K562 (cell line): ENCODE measurements around the gene RPEL1.

Experiments used
- CTCF ChIP-seq, 3 experiments: IDR thresholded peaks in 2 of 3; conservative IDR thresholded peaks in 1 of 3; 2 replicates each; pipeline ENCODE4 v1.5.1; 2011 to 2012; ENCODE audit warnings: low read length in 3 of 3, mild to moderate bottlenecking in 3 of 3, control low read depth in 2 of 3, improper control_type of control experiment in 1 of 3, inconsistent platforms in 1 of 3, low read depth in 1 of 3, mixed read lengths in 1 of 3, moderate library complexity in 1 of 3; ENCODE audit not compliant: insufficient read depth in 2 of 3
- GATA2 ChIP-seq: sonication (generic); formaldehyde crosslinking; IDR thresholded peaks from 2 replicates; pipeline ENCODE4 v1.4.0; 2020; ENCODE audit warnings: mild to moderate bottlenecking, missing genetic modification reagents
- NR2C2 ChIP-seq, 2 experiments: fragments of 200-800 bp in 1 of 2; sonication (Bioruptor generic) in 1 of 2; sonication (generic) in 1 of 2; formaldehyde crosslinking in 1 of 2; IDR thresholded peaks; 2 replicates each; pipeline versions ENCODE4 v1.6.1 to v1.8.0; 2016 to 2022; ENCODE audit warnings: mild to moderate bottlenecking in 1 of 2, missing compliant biosample characterization in 1 of 2, missing genetic modification characterization in 1 of 2, missing genetic modification reagents in 1 of 2
- POLR2A ChIP-seq: fragments of 450-650 bp; conservative IDR thresholded peaks from 2 replicates; pipeline ENCODE4 v1.6.1; 2016
- POLR2AphosphoS5 ChIP-seq: IDR thresholded peaks from 2 replicates; pipeline ENCODE4 v1.6.1; 2011; ENCODE audit warnings: mild to moderate bottlenecking, low read depth, low read length, moderate library complexity; ENCODE audit not compliant: control insufficient read depth, insufficient read depth
- SIRT6 ChIP-seq: IDR thresholded peaks from one replicate; pipeline ENCODE4 v1.6.1; 2012; ENCODE audit warnings: low read depth, mild to moderate bottlenecking, control low read depth, inconsistent platforms, low read length, moderate library complexity
- SMC3 ChIP-seq: conservative IDR thresholded peaks from 2 replicates; pipeline ENCODE4 v1.6.1; 2011; ENCODE audit warnings: low read depth, low read length, improper control_type of control experiment; ENCODE audit not compliant: insufficient read depth
- TAF1 ChIP-seq: IDR thresholded peaks from 2 replicates; pipeline ENCODE4 v1.6.1; 2011; ENCODE audit warnings: mild to moderate bottlenecking, low read length, moderate library complexity; ENCODE audit not compliant: insufficient read depth, control insufficient read depth, severe bottlenecking; ENCODE audit errors: extremely low read depth
- ZC3H4 ChIP-seq: sonication (generic); formaldehyde crosslinking; IDR thresholded peaks from 2 replicates; pipeline ENCODE4 v1.9.0; 2021; ENCODE audit warnings: missing genetic modification reagents, borderline replicate concordance
- ZNF143 ChIP-seq: sonication (generic); formaldehyde crosslinking; IDR thresholded peaks from 2 replicates; pipeline ENCODE4 v1.9.0; 2022; ENCODE audit warnings: mild to moderate bottlenecking, missing genetic modification reagents
- ZNF766 ChIP-seq: fragments of 200-800 bp; sonication (Bioruptor generic); conservative IDR thresholded peaks from 2 replicates; pipeline ENCODE4 v1.6.1; 2016; ENCODE audit warnings: missing genetic modification characterization, missing compliant biosample characterization
- TF ChIP-seq, protein P1 (sequence below): fragments of 450-650 bp; IDR thresholded peaks from 2 replicates; pipeline ENCODE4 v1.6.1; 2016; ENCODE audit warnings: borderline replicate concordance
- TF ChIP-seq, protein P2 (sequence below): sonication (generic); formaldehyde crosslinking; IDR thresholded peaks from 2 replicates; pipeline ENCODE4 v1.4.0; 2020; ENCODE audit warnings: mild to moderate bottlenecking, missing genetic modification reagents
- TF ChIP-seq, protein P3 (sequence below), 3 experiments: fragments of 200-800 bp in 1 of 3; fragments of 250-450 bp in 1 of 3; fragments of 450-650 bp in 1 of 3; sonication (Bioruptor Pico) in 1 of 3; sonication (Bioruptor generic) in 1 of 3; formaldehyde crosslinking in 1 of 3; IDR thresholded peaks; 2 replicates each; pipeline versions ENCODE4 v1.6.1 to v1.8.0; 2016 to 2022; ENCODE audit warnings: mild to moderate bottlenecking in 2 of 3, missing genetic modification characterization in 2 of 3, missing compliant biosample characterization in 1 of 3, moderate library complexity in 1 of 3

DNA sequence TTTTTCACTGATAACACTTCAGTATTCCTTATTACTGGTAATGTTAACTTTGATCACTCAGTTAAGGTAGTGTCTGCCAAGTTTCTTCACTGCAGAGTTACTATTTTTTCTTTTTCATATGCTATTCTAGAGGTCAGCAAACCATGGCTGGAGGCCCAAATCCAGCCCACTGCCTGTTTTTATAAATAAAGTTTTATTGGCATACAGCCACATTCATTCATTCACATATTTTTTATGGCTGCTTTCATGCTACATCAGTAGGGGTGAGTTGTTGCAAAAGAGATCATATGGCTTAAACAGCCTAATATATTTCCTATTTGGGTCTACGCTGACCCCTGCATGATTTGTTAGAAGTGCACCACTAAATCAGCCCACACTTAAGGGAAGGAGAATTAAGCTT, 10.9 kb downstream of the RPEL1 start:
- TF ChIP-seq, protein P1, sequence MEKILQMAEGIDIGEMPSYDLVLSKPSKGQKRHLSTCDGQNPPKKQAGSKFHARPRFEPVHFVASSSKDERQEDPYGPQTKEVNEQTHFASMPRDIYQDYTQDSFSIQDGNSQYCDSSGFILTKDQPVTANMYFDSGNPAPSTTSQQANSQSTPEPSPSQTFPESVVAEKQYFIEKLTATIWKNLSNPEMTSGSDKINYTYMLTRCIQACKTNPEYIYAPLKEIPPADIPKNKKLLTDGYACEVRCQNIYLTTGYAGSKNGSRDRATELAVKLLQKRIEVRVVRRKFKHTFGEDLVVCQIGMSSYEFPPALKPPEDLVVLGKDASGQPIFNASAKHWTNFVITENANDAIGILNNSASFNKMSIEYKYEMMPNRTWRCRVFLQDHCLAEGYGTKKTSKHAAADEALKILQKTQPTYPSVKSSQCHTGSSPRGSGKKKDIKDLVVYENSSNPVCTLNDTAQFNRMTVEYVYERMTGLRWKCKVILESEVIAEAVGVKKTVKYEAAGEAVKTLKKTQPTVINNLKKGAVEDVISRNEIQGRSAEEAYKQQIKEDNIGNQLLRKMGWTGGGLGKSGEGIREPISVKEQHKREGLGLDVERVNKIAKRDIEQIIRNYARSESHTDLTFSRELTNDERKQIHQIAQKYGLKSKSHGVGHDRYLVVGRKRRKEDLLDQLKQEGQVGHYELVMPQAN, result no peak
- TF ChIP-seq, protein P2, sequence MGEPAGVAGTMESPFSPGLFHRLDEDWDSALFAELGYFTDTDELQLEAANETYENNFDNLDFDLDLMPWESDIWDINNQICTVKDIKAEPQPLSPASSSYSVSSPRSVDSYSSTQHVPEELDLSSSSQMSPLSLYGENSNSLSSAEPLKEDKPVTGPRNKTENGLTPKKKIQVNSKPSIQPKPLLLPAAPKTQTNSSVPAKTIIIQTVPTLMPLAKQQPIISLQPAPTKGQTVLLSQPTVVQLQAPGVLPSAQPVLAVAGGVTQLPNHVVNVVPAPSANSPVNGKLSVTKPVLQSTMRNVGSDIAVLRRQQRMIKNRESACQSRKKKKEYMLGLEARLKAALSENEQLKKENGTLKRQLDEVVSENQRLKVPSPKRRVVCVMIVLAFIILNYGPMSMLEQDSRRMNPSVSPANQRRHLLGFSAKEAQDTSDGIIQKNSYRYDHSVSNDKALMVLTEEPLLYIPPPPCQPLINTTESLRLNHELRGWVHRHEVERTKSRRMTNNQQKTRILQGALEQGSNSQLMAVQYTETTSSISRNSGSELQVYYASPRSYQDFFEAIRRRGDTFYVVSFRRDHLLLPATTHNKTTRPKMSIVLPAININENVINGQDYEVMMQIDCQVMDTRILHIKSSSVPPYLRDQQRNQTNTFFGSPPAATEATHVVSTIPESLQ (CRISPR knock-in tag), result no peak
- no peak for TF ChIP-seq ZC3H4
- TF ChIP-seq ZNF766 (CRISPR knock-in tag), result no peak
- no peak for TF ChIP-seq TAF1
- TF ChIP-seq ZNF143 (CRISPR knock-in tag), result no peak
- TF ChIP-seq, protein P3, sequence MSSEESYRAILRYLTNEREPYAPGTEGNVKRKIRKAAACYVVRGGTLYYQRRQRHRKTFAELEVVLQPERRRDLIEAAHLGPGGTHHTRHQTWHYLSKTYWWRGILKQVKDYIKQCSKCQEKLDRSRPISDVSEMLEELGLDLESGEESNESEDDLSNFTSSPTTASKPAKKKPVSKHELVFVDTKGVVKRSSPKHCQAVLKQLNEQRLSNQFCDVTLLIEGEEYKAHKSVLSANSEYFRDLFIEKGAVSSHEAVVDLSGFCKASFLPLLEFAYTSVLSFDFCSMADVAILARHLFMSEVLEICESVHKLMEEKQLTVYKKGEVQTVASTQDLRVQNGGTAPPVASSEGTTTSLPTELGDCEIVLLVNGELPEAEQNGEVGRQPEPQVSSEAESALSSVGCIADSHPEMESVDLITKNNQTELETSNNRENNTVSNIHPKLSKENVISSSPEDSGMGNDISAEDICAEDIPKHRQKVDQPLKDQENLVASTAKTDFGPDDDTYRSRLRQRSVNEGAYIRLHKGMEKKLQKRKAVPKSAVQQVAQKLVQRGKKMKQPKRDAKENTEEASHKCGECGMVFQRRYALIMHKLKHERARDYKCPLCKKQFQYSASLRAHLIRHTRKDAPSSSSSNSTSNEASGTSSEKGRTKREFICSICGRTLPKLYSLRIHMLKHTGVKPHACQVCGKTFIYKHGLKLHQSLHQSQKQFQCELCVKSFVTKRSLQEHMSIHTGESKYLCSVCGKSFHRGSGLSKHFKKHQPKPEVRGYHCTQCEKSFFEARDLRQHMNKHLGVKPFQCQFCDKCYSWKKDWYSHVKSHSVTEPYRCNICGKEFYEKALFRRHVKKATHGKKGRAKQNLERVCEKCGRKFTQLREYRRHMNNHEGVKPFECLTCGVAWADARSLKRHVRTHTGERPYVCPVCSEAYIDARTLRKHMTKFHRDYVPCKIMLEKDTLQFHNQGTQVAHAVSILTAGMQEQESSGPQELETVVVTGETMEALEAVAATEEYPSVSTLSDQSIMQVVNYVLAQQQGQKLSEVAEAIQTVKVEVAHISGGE (CRISPR knock-in tag; IDR thresholded peaks at IDR 0.05), result no peak
- no peak for TF ChIP-seq SIRT6
- TF ChIP-seq SMC3, result no peak
- no peak for TF ChIP-seq CTCF (IDR thresholded peaks at IDR 0.05 in 2 of 3, conservative IDR thresholded peaks at IDR 0.05 in 1 of 3; ENCODE audit: insufficient read depth in 2 of 3, low read depth in 1 of 3, low read length in 3 of 3)
- no peak for TF ChIP-seq GATA2
- no peak for TF ChIP-seq POLR2A
- TF ChIP-seq NR2C2 (CRISPR knock-in tag; IDR thresholded peaks at IDR 0.05), result no peak
- TF ChIP-seq NR2C2 (tag; IDR thresholded peaks at IDR 0.05), result no peak
- TF ChIP-seq POLR2AphosphoS5, result no peak
